ENCODE results near the gene RNF125.
"Not testable (repeated sequence)": the region's sequence is repeated elsewhere in the genome, so short reads cannot be mapped to it uniquely, and the experiment has no call there.

Gene RNF125

DNA sequence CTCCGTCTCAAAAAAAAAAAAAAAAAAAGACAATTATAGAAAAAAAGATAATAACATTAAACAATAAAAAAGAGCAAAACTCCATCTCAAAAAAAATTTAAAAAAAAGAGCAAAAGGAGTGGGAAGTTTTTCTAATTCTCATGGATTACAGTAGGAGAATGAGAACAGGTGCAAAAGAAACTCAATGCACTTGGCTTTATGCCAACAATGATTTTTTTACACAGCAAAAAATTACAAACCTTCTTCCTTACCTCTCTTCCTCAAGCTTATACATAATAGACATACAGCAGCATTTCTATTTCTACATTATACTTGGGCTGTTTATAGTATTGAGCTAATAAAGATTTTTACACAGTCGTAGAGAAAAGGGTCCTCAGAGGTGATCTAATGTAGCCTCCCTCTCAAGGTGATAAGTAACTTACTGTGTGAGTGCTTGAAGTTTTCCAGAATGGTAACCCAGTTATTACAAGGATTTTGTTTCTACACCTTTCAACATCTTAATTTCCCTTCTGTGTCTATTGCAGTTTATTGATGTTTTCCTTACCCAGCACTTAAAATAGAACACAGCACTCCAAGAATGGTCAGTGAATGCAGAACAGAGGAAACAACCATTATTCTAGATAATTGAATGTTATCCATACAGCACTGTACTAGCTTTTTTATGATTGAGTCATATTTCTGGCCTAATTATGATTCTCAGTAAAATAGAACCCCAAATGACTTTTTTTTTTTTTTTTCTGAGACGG is 38.2 kb downstream of the RNF125 start:
- no peaks in the 10 kb centered on the region for H3K36me3 ChIP-seq (ENCODE audit: control insufficient read depth, insufficient read depth, low read length)

DNA sequence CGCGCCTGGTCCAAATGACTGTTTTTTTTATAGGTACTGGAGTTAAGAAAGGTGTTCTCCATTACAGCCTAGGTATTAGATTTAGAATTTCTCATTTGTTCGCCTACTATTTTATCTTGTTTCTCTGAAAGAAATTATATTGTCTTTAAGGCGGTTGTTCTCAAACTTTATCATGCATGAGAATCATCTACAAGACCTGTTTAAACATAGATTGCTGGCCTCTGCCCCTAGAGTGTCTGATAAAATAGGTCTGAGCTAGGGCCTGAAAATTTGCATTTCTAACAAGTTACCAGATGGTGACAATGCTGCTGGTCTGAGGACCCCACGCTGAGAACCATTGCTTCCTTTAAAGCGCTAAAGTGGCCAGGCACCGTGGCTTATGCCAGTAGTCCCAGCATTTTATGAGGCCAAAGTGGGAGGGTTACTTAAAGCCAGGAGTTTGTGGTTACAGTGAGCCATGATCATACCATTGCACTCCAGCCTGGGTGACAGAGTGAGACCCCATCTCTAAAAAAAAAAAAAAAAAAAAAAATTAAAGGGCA is 39.1 kb downstream of the RNF125 start:
- Histone ChIP-seq H3K9me3 (ENCODE audit: control insufficient read depth, low read length) (no peaks in the 10 kb centered on the region), H3K27ac (ENCODE audit: low read depth, low read length, severe bottlenecking) (no peak overlapping the region), H3K4me3 (ENCODE audit: extremely low read depth, insufficient read depth, low read length, poor library complexity, severe bottlenecking) (no peak overlapping the region), H3K36me3 (ENCODE audit: control insufficient read depth, insufficient read depth, low read length) (no peaks in the 10 kb centered on the region), H3K4me1 (ENCODE audit: control insufficient read depth, insufficient read depth, low read length, poor library complexity, severe bottlenecking) (no peaks in the 10 kb centered on the region)
- 19% methylated on average over 3 of the region's 7 CpGs; no CpG with 5 or more reads in 1 of the 2 experiments for WGBS, 2 experiments (ENCODE audit: insufficient coverage in 2 of 2)

More for the DNA sequence above, 38.2 kb downstream of the RNF125 start:
- no peak overlapping the region for H3K4me3 ChIP-seq (ENCODE audit: extremely low read depth, insufficient read depth, low read length, poor library complexity, severe bottlenecking)
- no CpG with 5 or more reads among the region's 3 CpGs for WGBS, 2 experiments (ENCODE audit: insufficient coverage in 2 of 2)
- no peaks in the 10 kb centered on the region for H3K9me3 ChIP-seq (ENCODE audit: control insufficient read depth, low read length)
- H3K4me1 ChIP-seq (ENCODE audit: control insufficient read depth, insufficient read depth, low read length, poor library complexity, severe bottlenecking), result no peaks in the 10 kb centered on the region
- no peak overlapping the region for H3K27ac ChIP-seq (ENCODE audit: low read depth, low read length, severe bottlenecking)

DNA sequence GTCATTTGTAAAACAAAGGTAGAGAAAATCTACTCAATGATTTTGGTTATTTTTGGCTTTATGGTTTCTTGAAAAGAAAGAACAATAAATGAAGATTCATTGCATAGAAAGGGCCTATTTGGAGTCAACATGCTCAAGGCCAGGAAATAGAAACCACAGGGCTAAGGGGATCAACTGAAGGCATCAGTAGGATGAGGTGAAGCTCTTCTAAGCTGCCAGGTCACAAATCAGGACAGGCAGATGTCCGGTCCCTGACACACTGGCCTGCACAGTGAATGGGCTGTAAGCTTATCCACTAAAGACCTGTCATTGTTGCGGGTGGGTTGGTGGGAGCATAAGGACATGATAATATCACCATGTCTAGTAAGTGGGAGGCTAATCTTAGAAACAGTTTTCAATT is 41.4 kb downstream of the RNF125 start:
- no peaks in the 10 kb centered on the region for H3K4me1 ChIP-seq (ENCODE audit: control insufficient read depth, insufficient read depth, low read length, poor library complexity, severe bottlenecking)
- H3K36me3 ChIP-seq (ENCODE audit: control insufficient read depth, insufficient read depth, low read length), result no peaks in the 10 kb centered on the region
- no peak overlapping the region for H3K4me3 ChIP-seq (ENCODE audit: extremely low read depth, insufficient read depth, low read length, poor library complexity, severe bottlenecking)
- H3K27ac ChIP-seq (ENCODE audit: low read depth, low read length, severe bottlenecking), result no peak overlapping the region
- 100% methylated on average over 2 of the region's 2 CpGs; no CpG with 5 or more reads in 1 of the 2 experiments for WGBS, 2 experiments (ENCODE audit: insufficient coverage in 2 of 2)
- H3K9me3 ChIP-seq (ENCODE audit: control insufficient read depth, low read length), result no peaks in the 10 kb centered on the region

DNA sequence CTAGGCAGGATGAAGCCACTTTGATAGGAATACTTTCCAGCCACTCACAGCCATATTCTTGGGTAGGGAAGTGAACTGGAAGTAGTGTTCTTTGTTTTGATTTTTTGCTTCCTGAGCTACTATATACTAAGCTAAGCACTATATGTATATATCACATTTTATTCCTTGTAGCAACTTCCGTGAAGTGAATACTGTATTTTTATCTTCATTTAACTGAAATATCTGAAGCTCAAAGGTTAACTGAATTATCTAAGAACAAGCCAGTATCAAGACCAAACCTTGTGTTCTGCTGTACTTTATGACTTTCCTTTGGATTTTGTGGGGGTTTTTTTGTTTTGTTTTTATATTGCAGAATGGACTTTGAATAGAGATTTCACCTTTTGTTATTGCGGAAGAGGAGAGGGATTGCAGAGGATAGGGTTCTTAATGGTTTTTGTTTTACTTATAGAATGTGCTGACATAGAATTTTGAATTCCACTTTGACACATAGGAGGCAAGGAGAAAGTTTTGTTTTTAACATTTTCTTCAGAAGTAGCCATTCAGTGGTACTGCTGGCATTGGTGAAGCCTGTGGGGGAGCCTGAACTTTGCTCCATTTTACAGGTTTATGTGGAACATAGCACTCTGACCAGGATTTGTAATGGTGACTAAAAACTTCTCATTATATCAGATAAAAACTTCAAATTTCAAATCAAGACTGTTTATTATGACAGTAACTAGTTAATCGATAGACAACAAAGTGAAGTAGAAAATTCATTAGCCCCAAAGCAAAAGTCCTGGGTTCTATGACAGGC is 48.9 kb downstream of the RNF125 start:
- Histone ChIP-seq H3K4me3 (ENCODE audit: extremely low read depth, insufficient read depth, low read length, poor library complexity, severe bottlenecking) (no peak overlapping the region), H3K36me3 (ENCODE audit: control insufficient read depth, insufficient read depth, low read length) (no peaks in the 10 kb centered on the region), H3K4me1 (ENCODE audit: control insufficient read depth, insufficient read depth, low read length, poor library complexity, severe bottlenecking) (no peaks in the 10 kb centered on the region), H3K27ac (ENCODE audit: low read depth, low read length, severe bottlenecking) (no peak overlapping the region), H3K9me3 (ENCODE audit: control insufficient read depth, low read length) (no peaks in the 10 kb centered on the region)
- WGBS, 2 experiments (ENCODE audit: insufficient coverage in 2 of 2), result 80 to 100% methylated on average over 1 of the region's 3 CpGs

DNA sequence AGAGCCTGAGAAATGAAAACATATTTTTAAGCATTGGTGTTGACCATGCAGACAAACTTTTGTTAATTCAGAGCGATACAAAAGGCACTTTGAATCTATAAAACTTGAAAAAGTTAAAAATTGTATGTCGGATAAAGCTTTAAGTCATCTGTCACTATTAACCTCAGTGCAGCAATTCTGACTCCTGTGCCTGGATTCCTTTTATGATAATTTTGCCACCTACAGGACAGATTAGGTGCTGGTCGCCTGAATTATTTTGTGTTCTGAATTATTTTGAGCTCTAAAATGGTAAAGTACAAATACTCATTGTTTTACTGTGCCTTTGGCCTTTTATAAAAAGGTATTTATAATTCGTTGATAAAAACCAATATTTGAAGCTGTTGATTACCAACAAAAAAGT is 53.7 kb downstream of the RNF125 start:
- H3K36me3 ChIP-seq (ENCODE audit: control insufficient read depth, insufficient read depth, low read length), result no peaks in the 10 kb centered on the region
- no peak overlapping the region for H3K4me3 ChIP-seq (ENCODE audit: extremely low read depth, insufficient read depth, low read length, poor library complexity, severe bottlenecking)
- 82 to 100% methylated on average over 1 to 2 of the region's 4 CpGs for WGBS, 2 experiments (ENCODE audit: insufficient coverage in 2 of 2)
- H3K27ac ChIP-seq (ENCODE audit: low read depth, low read length, severe bottlenecking), result no peak overlapping the region
- no peaks in the 10 kb centered on the region for H3K9me3 ChIP-seq (ENCODE audit: control insufficient read depth, low read length)
- no peaks in the 10 kb centered on the region for H3K4me1 ChIP-seq (ENCODE audit: control insufficient read depth, insufficient read depth, low read length, poor library complexity, severe bottlenecking)

DNA sequence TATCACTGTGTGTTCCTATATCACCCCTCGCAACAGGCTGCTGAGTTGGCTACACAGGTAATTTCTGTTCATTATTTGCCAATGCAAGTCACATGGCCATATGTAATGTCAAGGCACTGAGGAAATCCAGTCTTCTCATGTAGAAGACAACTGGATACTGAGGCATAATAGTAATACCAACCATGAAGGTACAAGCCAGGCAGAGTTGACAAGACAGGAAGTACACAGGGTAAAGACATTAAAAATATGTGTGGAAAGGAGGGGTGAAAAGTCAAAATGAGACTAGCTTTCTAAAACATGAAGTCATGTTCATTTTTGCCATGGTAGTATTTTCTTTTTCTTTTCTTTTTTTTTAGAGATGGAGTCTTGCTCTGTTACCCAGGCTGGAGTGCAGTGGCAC is 55.6 kb downstream of the RNF125 start:
- H3K9me3 ChIP-seq (ENCODE audit: control insufficient read depth, low read length), result no peaks in the 10 kb centered on the region
- WGBS, 2 experiments (ENCODE audit: insufficient coverage in 2 of 2), result no CpG with 5 or more reads among the region's 1 CpG
- no peak overlapping the region for H3K4me3 ChIP-seq (ENCODE audit: extremely low read depth, insufficient read depth, low read length, poor library complexity, severe bottlenecking)
- H3K36me3 ChIP-seq (ENCODE audit: control insufficient read depth, insufficient read depth, low read length), result no peaks in the 10 kb centered on the region
- H3K4me1 ChIP-seq (ENCODE audit: control insufficient read depth, insufficient read depth, low read length, poor library complexity, severe bottlenecking), result no peaks in the 10 kb centered on the region
- no peak overlapping the region for H3K27ac ChIP-seq (ENCODE audit: low read depth, low read length, severe bottlenecking)

DNA sequence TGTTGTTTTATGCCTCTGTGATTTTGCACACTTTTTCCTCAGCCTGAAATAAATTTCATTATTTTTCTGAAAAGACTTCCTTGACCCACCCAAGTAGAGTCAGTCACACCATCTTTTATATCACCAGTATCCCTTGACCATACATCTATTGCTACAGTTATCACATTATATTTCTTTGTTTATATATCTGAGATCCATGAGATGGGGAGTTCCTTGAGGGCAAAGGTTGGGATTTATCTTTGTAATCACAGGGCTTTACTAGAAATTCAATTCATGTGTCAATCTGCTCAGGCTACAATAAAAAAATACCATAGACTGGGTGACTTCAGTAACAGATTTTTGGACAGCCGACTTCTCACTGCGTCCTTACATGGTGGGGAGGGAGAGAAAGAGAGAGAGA is 60.2 kb downstream of the RNF125 start:
- H3K9me3 ChIP-seq (ENCODE audit: control insufficient read depth, low read length), result no peaks in the 10 kb centered on the region
- no CpG with 5 or more reads among the region's 2 CpGs for WGBS, 2 experiments (ENCODE audit: insufficient coverage in 2 of 2)
- H3K4me3 ChIP-seq (ENCODE audit: extremely low read depth, insufficient read depth, low read length, poor library complexity, severe bottlenecking), result no peak overlapping the region
- H3K27ac ChIP-seq (ENCODE audit: low read depth, low read length, severe bottlenecking), result no peak overlapping the region
- no peaks in the 10 kb centered on the region for H3K4me1 ChIP-seq (ENCODE audit: control insufficient read depth, insufficient read depth, low read length, poor library complexity, severe bottlenecking)
- no peaks in the 10 kb centered on the region for H3K36me3 ChIP-seq (ENCODE audit: control insufficient read depth, insufficient read depth, low read length)

DNA sequence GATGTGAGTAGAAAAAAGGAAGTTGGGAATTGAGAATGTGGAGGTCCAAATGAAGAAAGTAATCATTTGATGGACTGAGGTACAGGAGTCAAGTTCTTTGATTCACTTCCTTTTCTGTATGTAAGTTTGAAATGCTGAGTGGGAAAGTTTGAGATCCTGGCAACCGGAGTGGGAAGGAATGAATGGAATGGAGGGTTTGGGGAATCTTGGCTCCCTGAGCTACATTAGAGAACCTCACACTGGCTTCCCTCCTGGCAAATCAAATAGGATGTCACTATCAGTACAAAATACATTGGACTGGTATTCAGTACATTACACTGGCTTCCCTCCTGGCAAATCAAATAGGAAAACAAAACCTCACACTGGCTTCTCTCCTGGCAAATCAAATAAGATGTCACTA is 63.3 kb downstream of the RNF125 start:
- no peaks in the 10 kb centered on the region for H3K9me3 ChIP-seq (ENCODE audit: control insufficient read depth, low read length)
- H3K4me1 ChIP-seq (ENCODE audit: control insufficient read depth, insufficient read depth, low read length, poor library complexity, severe bottlenecking), result no peaks in the 10 kb centered on the region
- 80% methylated on average over 1 of the region's 1 CpG; no CpG with 5 or more reads in 1 of the 2 experiments for WGBS, 2 experiments (ENCODE audit: insufficient coverage in 2 of 2)
- no peak overlapping the region for H3K27ac ChIP-seq (ENCODE audit: low read depth, low read length, severe bottlenecking)
- no peaks in the 10 kb centered on the region for H3K36me3 ChIP-seq (ENCODE audit: control insufficient read depth, insufficient read depth, low read length)
- H3K4me3 ChIP-seq (ENCODE audit: extremely low read depth, insufficient read depth, low read length, poor library complexity, severe bottlenecking), result no peak overlapping the region

DNA sequence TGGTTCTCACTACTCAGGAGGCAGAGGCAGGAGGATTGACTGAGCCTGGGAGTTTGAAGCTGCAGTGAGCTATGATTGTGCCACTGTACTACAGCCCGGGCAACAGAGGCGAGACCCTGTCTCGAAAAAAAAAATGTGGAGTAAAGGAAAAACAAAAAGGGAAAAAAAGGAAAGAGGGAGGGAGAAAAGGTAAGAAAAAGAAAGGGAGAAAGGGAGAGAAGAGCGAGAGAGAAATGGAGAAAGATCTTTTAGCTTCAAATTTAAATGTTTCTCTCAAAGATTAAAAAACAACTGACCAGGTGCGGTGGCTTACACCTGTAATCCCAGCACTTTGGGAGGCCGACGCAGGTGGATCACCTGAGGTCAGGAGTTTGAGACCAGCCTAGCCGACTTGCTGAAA is 65.2 kb downstream of the RNF125 start:
- H3K4me1 ChIP-seq (ENCODE audit: control insufficient read depth, insufficient read depth, low read length, poor library complexity, severe bottlenecking), result no peaks in the 10 kb centered on the region
- no peaks in the 10 kb centered on the region for H3K9me3 ChIP-seq (ENCODE audit: control insufficient read depth, low read length)
- WGBS, 2 experiments (ENCODE audit: insufficient coverage in 2 of 2), result 82 to 93% methylated on average over 6 to 8 of the region's 8 CpGs
- no peak overlapping the region for H3K4me3 ChIP-seq (ENCODE audit: extremely low read depth, insufficient read depth, low read length, poor library complexity, severe bottlenecking)
- no peak overlapping the region for H3K27ac ChIP-seq (ENCODE audit: low read depth, low read length, severe bottlenecking)
- no peaks in the 10 kb centered on the region for H3K36me3 ChIP-seq (ENCODE audit: control insufficient read depth, insufficient read depth, low read length)

DNA sequence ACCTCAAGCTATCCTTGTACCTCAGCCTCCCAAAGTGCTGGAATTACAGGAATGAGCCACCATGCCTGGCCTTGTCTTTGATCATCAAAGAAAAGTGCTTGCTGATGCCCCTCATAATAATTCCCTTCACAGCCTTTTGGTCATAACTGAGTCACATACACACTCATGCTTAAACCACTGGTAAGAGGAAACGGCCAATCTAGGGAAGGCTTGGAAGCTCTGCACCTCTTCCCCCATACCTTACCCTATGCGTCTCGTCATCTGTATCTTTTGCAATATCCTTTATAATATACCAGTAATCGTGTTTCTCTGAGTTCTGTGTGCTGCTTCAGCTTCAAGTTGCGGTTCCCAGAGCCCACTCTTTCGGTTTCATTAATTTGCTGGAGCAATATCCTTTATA is 68.3 kb downstream of the RNF125 start:
- Histone ChIP-seq H3K36me3 (ENCODE audit: control insufficient read depth, insufficient read depth, low read length) (no peaks in the 10 kb centered on the region), H3K9me3 (ENCODE audit: control insufficient read depth, low read length) (no peaks in the 10 kb centered on the region), H3K27ac (ENCODE audit: low read depth, low read length, severe bottlenecking) (no peak overlapping the region), H3K4me3 (ENCODE audit: extremely low read depth, insufficient read depth, low read length, poor library complexity, severe bottlenecking) (no peak overlapping the region), H3K4me1 (ENCODE audit: control insufficient read depth, insufficient read depth, low read length, poor library complexity, severe bottlenecking) (no peaks in the 10 kb centered on the region)
- 86 to 91% methylated on average over 6 of the region's 6 CpGs for whole genome bisulfite sequencing, 2 experiments (ENCODE audit: insufficient coverage in 2 of 2)

DNA sequence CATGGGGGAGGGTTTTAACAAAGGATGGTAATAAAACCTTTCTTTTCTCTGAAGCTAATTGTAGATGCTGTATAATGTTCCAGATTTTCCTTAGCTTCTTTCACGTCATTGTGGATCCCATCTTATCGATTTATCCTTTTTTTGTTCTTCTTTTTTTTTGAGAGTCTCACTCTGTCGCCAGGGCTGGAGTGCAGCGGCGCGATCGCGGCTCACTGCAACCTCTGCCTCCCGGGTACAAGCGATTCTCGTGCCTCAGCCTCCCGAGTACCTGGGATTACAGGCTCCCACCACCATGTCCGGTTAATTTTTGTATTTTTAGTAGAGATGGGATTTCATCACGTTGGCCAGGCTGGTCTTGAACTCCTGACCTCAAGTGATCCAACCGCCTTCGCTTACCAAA is 72.2 kb downstream of the RNF125 start:
- WGBS, 2 experiments (ENCODE audit: insufficient coverage in 2 of 2), result 80 to 100% methylated on average over 7 to 13 of the region's 16 CpGs
- not testable (repeated sequence) for H3K4me3 ChIP-seq (ENCODE audit: extremely low read depth, insufficient read depth, low read length, poor library complexity, severe bottlenecking); H3K9me3 ChIP-seq (ENCODE audit: control insufficient read depth, low read length); H3K27ac ChIP-seq (ENCODE audit: low read depth, low read length, severe bottlenecking)
- Histone ChIP-seq H3K4me1 (ENCODE audit: control insufficient read depth, insufficient read depth, low read length, poor library complexity, severe bottlenecking) (peaks cover 14% of the 10 kb centered on the region), H3K36me3 (ENCODE audit: control insufficient read depth, insufficient read depth, low read length) (peaks cover 14% of the 10 kb centered on the region)

Measured in mesodermal cell (in vitro differentiated cells).